ENCODE results near the gene LBX2. TPM values are rescaled to one million over a fixed set of nuclear protein-coding genes. Genes with fewer than 3 reads are reported as not detected.
A peak's percentile ranks its signal among the peaks of the same experiment; 100 is the strongest.

Gene LBX2, protein sequence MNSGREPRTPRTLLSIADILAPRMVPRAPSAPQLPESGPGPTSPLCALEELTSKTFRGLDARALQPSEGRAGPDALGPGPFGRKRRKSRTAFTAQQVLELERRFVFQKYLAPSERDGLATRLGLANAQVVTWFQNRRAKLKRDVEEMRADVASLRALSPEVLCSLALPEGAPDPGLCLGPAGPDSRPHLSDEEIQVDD
- total RNA-seq (under 1 TPM in 1 of 2 donors, not detected in 1; 0.33 TPM), polyA plus RNA-seq (ENCODE audit: insufficient read length in 2 of 2) (under 1 TPM in 1 of 2 donors, not detected in 1; 0.69 TPM)
- long read RNA-seq, donor 1 = 0 reads
- long read RNA-seq, donor 2 = 0 reads
- long read RNA-seq, donor 3 = 0 reads
- long read RNA-seq, donor 4 = 0 reads

- Histone ChIP-seq H3K27me3 (ENCODE audit: control insufficient read depth, insufficient read depth, low read length) (peaks cover 82% of the 10 kb centered on the region), H3K36me3 (ENCODE audit: control insufficient read depth, insufficient read depth, low read length) (peaks cover 7% of the 10 kb centered on the region), H3K9me3 (ENCODE audit: control insufficient read depth, insufficient read depth, low read length) (no peaks in the 10 kb centered on the region), H3K4me3 (ENCODE audit: low read depth, low read length) (no peak within 1 kb of the TSS), H3K27ac (ENCODE audit: low read depth, low read length) (no peak within 1 kb of the TSS), H3K4me1 (ENCODE audit: control insufficient read depth, insufficient read depth, low read length) (peaks cover 55% of the 10 kb centered on the region)
- under 1% methylated on average over 62 of the region's 65 CpGs for whole genome bisulfite sequencing (ENCODE audit: insufficient coverage)
- no peak for DNase-seq (ENCODE audit: low read depth in 4 of 6, low spot score in 6 of 6)
Measured at GRCh38 chr2:74499267-74499939, at the start of gene LBX2. Gene LBX2, minus strand, starts transcription at chr2:74499603. Its CDS starts 66 bp downstream, at chr2:74499537.

DNA sequence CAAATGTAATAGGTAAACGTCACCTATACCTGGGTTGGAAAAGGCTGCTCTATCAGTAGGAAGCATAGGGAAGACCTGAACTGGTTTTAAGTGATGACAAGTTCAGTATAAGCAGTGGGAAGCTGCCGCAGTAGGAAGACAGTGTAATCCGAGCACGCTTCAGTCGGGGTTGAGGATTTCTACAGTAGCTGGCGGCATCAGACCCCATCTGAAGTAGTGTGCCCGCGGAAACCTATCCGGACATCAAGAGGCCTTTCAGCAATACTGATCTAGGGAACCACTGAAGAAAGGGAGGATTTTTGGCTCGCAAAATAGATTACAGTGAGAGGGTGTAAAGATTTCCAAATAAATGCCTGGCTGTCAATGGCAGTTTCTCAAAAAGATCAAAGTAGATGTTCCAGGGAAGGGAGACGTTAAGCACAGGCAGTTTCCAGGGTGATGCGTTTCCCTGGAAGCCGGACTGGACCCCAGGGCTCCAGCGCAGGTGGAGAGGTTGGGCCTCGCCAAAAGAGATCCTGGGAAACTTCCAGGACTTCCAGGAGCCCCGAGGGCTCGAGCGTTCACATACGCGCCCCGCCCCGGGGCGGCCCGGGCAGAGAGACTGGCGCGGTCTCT lies 49.0 kb upstream of the LBX2 start:
- peak in 2 of 6 donors; percentile 62 to 76 for DNase-seq (ENCODE audit: low read depth in 4 of 6, low spot score in 6 of 6)
- H3K27ac ChIP-seq (ENCODE audit: low read depth, low read length) = peak overlapping the region; percentile 10

DNA sequence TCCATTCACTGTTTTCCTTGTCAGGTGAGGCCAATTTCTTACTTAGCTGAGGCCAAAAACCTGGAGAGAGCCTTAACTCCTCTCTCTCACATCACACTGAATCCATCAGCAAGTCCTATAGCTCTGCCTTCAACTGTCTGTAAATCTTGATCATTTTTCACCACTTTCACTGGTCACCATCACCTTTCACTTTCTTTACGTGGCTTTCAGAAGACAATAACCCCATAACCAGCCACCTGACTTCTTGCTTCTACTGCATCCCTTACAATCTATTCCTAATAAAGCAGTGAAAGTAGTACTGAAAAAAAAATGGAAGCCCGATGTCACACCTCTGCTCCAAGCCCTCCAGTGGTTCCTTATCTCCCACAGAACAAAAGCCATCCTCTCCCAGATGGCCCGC lies 46.6 kb upstream of the LBX2 start:
- WGBS (ENCODE audit: insufficient coverage) = 75% methylated on average over 1 of the region's 3 CpGs
- peaks cover 6% of the 10 kb centered on the region for H3K36me3 ChIP-seq (ENCODE audit: control insufficient read depth, insufficient read depth, low read length)
- no peak overlapping the region for H3K27ac ChIP-seq (ENCODE audit: low read depth, low read length)
- no peak overlapping the region for H3K4me3 ChIP-seq (ENCODE audit: low read depth, low read length)
- no peak for DNase-seq (ENCODE audit: low read depth in 4 of 6, low spot score in 6 of 6)
- no peaks in the 10 kb centered on the region for H3K9me3 ChIP-seq (ENCODE audit: control insufficient read depth, insufficient read depth, low read length)
- H3K27me3 ChIP-seq (ENCODE audit: control insufficient read depth, insufficient read depth, low read length) = peaks cover 3% of the 10 kb centered on the region
- H3K4me1 ChIP-seq (ENCODE audit: control insufficient read depth, insufficient read depth, low read length) = peaks cover 20% of the 10 kb centered on the region

More for the DNA sequence above, 49.0 kb upstream of the LBX2 start:
- whole genome bisulfite sequencing (ENCODE audit: insufficient coverage) = 8% methylated on average over 25 of the region's 26 CpGs
- peaks cover 33% of the 10 kb centered on the region for H3K4me1 ChIP-seq (ENCODE audit: control insufficient read depth, insufficient read depth, low read length)
- H3K27me3 ChIP-seq (ENCODE audit: control insufficient read depth, insufficient read depth, low read length) = peaks cover 6% of the 10 kb centered on the region
- peak overlapping the region; percentile 55 for H3K4me3 ChIP-seq (ENCODE audit: low read depth, low read length)
- H3K36me3 ChIP-seq (ENCODE audit: control insufficient read depth, insufficient read depth, low read length) = peaks cover 6% of the 10 kb centered on the region
- H3K9me3 ChIP-seq (ENCODE audit: control insufficient read depth, insufficient read depth, low read length) = no peaks in the 10 kb centered on the region

DNA sequence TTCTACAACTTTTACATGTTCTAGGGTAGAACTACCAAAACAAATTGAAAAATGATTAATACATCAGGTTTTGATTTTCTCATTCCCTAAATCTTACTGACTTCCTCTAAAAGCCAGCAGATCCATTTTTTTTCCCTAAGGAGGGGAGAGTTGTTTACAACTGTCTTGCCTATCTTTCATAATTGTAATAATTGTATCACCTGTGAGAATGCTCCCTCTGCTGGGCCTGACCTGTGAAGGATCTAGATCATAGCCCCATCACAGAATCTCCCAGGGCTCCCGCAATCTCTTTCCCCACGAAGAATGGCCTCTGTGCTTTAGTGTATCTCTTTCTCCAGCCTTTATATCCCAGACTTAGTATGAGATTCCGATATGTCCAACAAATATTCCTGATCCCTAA lies 45.2 kb upstream of the LBX2 start:
- no peak for DNase-seq (ENCODE audit: low read depth in 4 of 6, low spot score in 6 of 6)
- Histone ChIP-seq H3K4me1 (ENCODE audit: control insufficient read depth, insufficient read depth, low read length) (peaks cover 13% of the 10 kb centered on the region), H3K36me3 (ENCODE audit: control insufficient read depth, insufficient read depth, low read length) (peaks cover 5% of the 10 kb centered on the region), H3K9me3 (ENCODE audit: control insufficient read depth, insufficient read depth, low read length) (no peaks in the 10 kb centered on the region), H3K27me3 (ENCODE audit: control insufficient read depth, insufficient read depth, low read length) (peaks cover 3% of the 10 kb centered on the region), H3K4me3 (ENCODE audit: low read depth, low read length) (no peak overlapping the region), H3K27ac (ENCODE audit: low read depth, low read length) (no peak overlapping the region)
- 95% methylated on average over 3 of the region's 3 CpGs for WGBS (ENCODE audit: insufficient coverage)

DNA sequence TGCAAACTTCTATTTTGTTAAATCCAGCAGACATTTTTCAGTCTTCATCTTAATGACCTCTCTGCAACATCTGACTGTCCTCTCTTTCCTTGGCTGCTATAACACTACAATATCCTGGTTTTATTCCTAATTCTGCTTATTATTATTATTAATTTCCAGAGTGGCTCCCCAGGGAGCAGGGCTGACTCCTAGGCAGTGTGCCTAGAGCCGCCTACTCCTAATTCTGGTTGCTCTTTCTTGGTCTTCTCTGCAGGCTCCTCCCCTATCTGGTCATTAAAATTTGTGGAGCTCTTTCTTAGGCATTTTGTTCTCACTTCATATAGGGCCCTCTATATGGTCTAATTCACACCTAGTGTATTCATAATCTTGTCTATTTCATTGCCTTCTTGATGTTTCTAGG lies 43.6 kb upstream of the LBX2 start:
- H3K9me3 ChIP-seq (ENCODE audit: control insufficient read depth, insufficient read depth, low read length) = no peaks in the 10 kb centered on the region
- WGBS (ENCODE audit: insufficient coverage) = 100% methylated on average over 1 of the region's 1 CpG
- H3K36me3 ChIP-seq (ENCODE audit: control insufficient read depth, insufficient read depth, low read length) = peaks cover 3% of the 10 kb centered on the region

GRCh38 chr2:74540291-74540690 lies 40.9 kb upstream of the LBX2 start:
- Histone ChIP-seq H3K36me3 (ENCODE audit: control insufficient read depth, insufficient read depth, low read length) (peaks cover 17% of the 10 kb centered on the region), H3K27me3 (ENCODE audit: control insufficient read depth, insufficient read depth, low read length) (no peaks in the 10 kb centered on the region), H3K4me1 (ENCODE audit: control insufficient read depth, insufficient read depth, low read length) (no peaks in the 10 kb centered on the region), H3K4me3 (ENCODE audit: low read depth, low read length) (no peak overlapping the region), H3K9me3 (ENCODE audit: control insufficient read depth, insufficient read depth, low read length) (no peaks in the 10 kb centered on the region), H3K27ac (ENCODE audit: low read depth, low read length) (no peak overlapping the region)
- 76% methylated on average over 5 of the region's 5 CpGs for WGBS (ENCODE audit: insufficient coverage)
- no peak for DNase-seq (ENCODE audit: low read depth in 4 of 6, low spot score in 6 of 6)

More for the DNA sequence above, 43.6 kb upstream of the LBX2 start:
- Histone ChIP-seq H3K4me3 (ENCODE audit: low read depth, low read length) (no peak overlapping the region), H3K27ac (ENCODE audit: low read depth, low read length) (no peak overlapping the region), H3K27me3 (ENCODE audit: control insufficient read depth, insufficient read depth, low read length) (no peaks in the 10 kb centered on the region), H3K4me1 (ENCODE audit: control insufficient read depth, insufficient read depth, low read length) (no peaks in the 10 kb centered on the region)
- no peak for DNase-seq (ENCODE audit: low read depth in 4 of 6, low spot score in 6 of 6)

DNA sequence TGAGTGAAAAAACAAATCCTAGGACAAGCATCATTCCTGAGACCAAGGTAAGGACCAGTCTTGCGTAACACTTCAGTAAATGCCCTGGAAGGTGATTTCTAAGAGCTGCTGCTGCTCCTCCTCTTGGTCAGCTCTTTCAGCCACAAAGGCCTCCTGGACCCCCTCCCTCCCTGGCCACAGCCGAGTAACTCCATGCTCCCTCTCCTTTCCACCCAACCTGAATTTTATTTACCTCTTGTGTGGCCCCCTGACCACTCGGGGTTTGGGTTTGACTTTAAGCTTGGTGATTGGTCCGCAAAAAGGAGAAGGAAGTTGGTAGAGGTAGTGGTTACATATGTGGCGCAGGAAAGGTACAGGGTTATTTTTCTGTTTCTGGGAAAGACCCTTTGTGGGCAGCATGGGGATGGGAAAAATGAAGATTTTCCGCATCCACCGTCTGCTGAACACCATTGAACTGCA lies 39.5 kb upstream of the LBX2 start:
- Histone ChIP-seq H3K9me3 (ENCODE audit: control insufficient read depth, insufficient read depth, low read length) (no peaks in the 10 kb centered on the region), H3K4me1 (ENCODE audit: control insufficient read depth, insufficient read depth, low read length) (no peaks in the 10 kb centered on the region), H3K4me3 (ENCODE audit: low read depth, low read length) (no peak overlapping the region), H3K27me3 (ENCODE audit: control insufficient read depth, insufficient read depth, low read length) (no peaks in the 10 kb centered on the region), H3K36me3 (ENCODE audit: control insufficient read depth, insufficient read depth, low read length) (peaks cover 31% of the 10 kb centered on the region), H3K27ac (ENCODE audit: low read depth, low read length) (no peak overlapping the region)
- 85% methylated on average over 6 of the region's 7 CpGs for WGBS (ENCODE audit: insufficient coverage)
- no peak for DNase-seq (ENCODE audit: low read depth in 4 of 6, low spot score in 6 of 6)

GRCh38 chr2:74537140-74537539 lies 37.7 kb upstream of the LBX2 start:
- WGBS (ENCODE audit: insufficient coverage) = 80% methylated on average over 4 of the region's 4 CpGs
- no peak overlapping the region for H3K4me3 ChIP-seq (ENCODE audit: low read depth, low read length)
- no peaks in the 10 kb centered on the region for H3K9me3 ChIP-seq (ENCODE audit: control insufficient read depth, insufficient read depth, low read length)
- H3K4me1 ChIP-seq (ENCODE audit: control insufficient read depth, insufficient read depth, low read length) = no peaks in the 10 kb centered on the region
- H3K27ac ChIP-seq (ENCODE audit: low read depth, low read length) = no peak overlapping the region
- H3K36me3 ChIP-seq (ENCODE audit: control insufficient read depth, insufficient read depth, low read length) = peaks cover 47% of the 10 kb centered on the region
- no peaks in the 10 kb centered on the region for H3K27me3 ChIP-seq (ENCODE audit: control insufficient read depth, insufficient read depth, low read length)
- no peak for DNase-seq (ENCODE audit: low read depth in 4 of 6, low spot score in 6 of 6)

DNA sequence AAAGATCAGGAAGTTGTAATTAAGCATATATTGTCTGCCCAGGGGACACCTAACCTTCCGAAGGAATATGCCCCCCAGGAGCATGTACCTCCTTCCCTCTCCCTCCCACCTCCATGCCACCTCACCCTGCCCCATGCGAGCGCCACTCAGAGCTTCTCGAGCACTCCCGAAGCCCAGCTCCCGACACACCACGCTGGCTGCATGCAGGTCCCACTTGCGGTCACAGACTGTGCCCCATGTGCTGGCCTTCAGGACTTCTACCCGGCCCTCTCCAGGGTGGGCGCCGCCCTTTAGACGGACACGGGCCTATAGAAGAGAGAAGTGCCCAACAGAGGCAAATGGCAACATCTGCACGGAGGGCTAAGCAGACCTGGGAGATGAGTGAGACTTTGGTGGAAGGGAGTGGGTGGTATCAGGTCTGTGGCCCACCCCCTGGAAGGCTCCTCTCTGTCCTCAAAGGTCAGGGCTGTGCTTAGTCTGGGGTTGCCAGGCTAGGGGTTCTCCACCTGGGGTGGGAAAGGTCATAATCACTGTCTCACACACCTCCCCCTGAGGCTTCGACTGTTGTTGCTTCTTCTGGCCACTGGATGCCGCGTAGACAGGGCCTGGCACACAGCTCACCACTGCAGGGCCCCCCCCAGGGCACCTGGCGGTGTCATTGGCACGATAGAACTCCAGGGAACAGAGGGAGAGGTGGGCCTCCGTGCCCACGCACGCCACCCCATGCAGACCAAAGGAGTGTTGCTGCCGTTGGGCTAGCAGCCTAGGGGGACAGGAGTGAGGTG lies 37.0 kb upstream of the LBX2 start:
- no peaks in the 10 kb centered on the region for H3K9me3 ChIP-seq (ENCODE audit: control insufficient read depth, insufficient read depth, low read length)
- peaks cover 51% of the 10 kb centered on the region for H3K36me3 ChIP-seq (ENCODE audit: control insufficient read depth, insufficient read depth, low read length)
- H3K4me3 ChIP-seq (ENCODE audit: low read depth, low read length) = no peak overlapping the region
- no peak overlapping the region for H3K27ac ChIP-seq (ENCODE audit: low read depth, low read length)
- no peak for DNase-seq (ENCODE audit: low read depth in 4 of 6, low spot score in 6 of 6)
- no peaks in the 10 kb centered on the region for H3K27me3 ChIP-seq (ENCODE audit: control insufficient read depth, insufficient read depth, low read length)
- WGBS (ENCODE audit: insufficient coverage) = 90% methylated on average over 21 of the region's 23 CpGs
- H3K4me1 ChIP-seq (ENCODE audit: control insufficient read depth, insufficient read depth, low read length) = peaks cover 4% of the 10 kb centered on the region
